Mucosa of descending colon (tissue), 3 donors: ENCODE measurements around the gene SPOCK3. TPM values are rescaled to one million over a fixed set of nuclear protein-coding genes. Genes with fewer than 3 reads are reported as not detected.

ENCODE experiments used
- ATAC-seq: fragments of 200-7000 bp; cut with Tn5 transposase; one replicate; pipeline ENCODE4 v1.9.1; 2020; ENCODE audit warnings: mild to moderate bottlenecking, moderate library complexity
- DNase-seq, 3 donors: peaks; one replicate each; pipeline ENCODE4 v3.0.0-alpha.2; 2020
- H3K36me3 ChIP-seq: fragments of 200-600 bp; one replicate; pipeline ENCODE4 v1.8.0; 2021; ENCODE audit warnings: low read depth, mild to moderate bottlenecking
- H3K4me1 ChIP-seq: fragments of 200-600 bp; one replicate; pipeline ENCODE4 v1.8.0; 2021; ENCODE audit warnings: low read depth, mild to moderate bottlenecking
- H3K4me3 ChIP-seq: fragments of 200-600 bp; one replicate; pipeline ENCODE4 v1.8.0; 2021; ENCODE audit warnings: mild to moderate bottlenecking
- H3K9me3 ChIP-seq: fragments of 200-600 bp; one replicate; pipeline ENCODE4 v1.8.0; 2021; ENCODE audit warnings: mild to moderate bottlenecking
- intact Hi-C, 2 donors: fragments of 100-400 bp; cut with DNase I in 1 of 2; cut with micrococcal nuclease in 1 of 2; formaldehyde crosslinking; loops; one replicate each; pipeline versions ENCODE4 v1.11.0 to v1.11.1; 2022; cut with DNase I, micrococcal nuclease
- total RNA-seq, 3 donors: library from RNA; stranded (reverse); fragmentation: NEBNext Ultra II Directional in 2 of 3; extraction: Animal tissue kit (Norgen Biotek cat#: 25700) in 2 of 3; gene quantifications; one replicate each; pipeline versions ENCODE4 v1.2.1 to v1.2.4, GENCODE V29; 2021 to 2023
- TF ChIP-seq, protein P1 (sequence below): fragments of 200-600 bp; IDR thresholded peaks from one replicate; pipeline ENCODE4 v1.8.0; 2022; ENCODE audit warnings: antibody characterized with exemption, mild to moderate bottlenecking
- donor health status: DM: no; HTN: no; CAD: no; lungs with moderate emphysema.
- donor health status: DM: no; HTN: no; CAD: no.
- donor health status: DM: no; HTN: yes; CAD: no.

The SPOCK3 gene
- total RNA-seq, 3 donors from 2014 or later, result 0.55 to 3.6 (median 0.55) TPM

DNA sequence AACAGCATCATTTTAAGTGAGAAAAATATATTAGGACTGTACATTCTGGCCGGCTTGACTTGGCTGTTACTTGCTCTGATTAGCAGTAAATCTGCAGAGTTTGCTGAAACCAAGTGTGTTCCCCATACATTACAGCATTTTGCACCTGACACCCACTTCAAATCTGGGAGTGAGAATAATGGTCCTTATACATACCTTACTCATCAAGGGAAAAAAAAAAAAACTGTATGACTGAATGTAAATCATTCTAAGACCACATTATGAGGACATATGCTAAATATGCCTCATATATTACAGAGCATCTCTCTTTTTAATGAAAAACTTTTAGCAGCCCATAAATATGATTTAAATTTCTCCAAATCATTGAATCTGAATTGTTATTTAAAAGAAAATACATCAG lies 406.7 kb downstream of the SPOCK3 start:
- DNase-seq, result no peak
- H3K4me1 ChIP-seq, result peaks cover 5% of the 10 kb centered on the region
- no peak overlapping the region for H3K4me3 ChIP-seq
- H3K9me3 ChIP-seq, result no peaks in the 10 kb centered on the region
- H3K36me3 ChIP-seq, result no peaks in the 10 kb centered on the region
- TF ChIP-seq, protein P1, sequence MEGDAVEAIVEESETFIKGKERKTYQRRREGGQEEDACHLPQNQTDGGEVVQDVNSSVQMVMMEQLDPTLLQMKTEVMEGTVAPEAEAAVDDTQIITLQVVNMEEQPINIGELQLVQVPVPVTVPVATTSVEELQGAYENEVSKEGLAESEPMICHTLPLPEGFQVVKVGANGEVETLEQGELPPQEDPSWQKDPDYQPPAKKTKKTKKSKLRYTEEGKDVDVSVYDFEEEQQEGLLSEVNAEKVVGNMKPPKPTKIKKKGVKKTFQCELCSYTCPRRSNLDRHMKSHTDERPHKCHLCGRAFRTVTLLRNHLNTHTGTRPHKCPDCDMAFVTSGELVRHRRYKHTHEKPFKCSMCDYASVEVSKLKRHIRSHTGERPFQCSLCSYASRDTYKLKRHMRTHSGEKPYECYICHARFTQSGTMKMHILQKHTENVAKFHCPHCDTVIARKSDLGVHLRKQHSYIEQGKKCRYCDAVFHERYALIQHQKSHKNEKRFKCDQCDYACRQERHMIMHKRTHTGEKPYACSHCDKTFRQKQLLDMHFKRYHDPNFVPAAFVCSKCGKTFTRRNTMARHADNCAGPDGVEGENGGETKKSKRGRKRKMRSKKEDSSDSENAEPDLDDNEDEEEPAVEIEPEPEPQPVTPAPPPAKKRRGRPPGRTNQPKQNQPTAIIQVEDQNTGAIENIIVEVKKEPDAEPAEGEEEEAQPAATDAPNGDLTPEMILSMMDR, result no peak
- intact Hi-C loops, result no loop called here
- ATAC-seq, result peak; percentile 25

DNA sequence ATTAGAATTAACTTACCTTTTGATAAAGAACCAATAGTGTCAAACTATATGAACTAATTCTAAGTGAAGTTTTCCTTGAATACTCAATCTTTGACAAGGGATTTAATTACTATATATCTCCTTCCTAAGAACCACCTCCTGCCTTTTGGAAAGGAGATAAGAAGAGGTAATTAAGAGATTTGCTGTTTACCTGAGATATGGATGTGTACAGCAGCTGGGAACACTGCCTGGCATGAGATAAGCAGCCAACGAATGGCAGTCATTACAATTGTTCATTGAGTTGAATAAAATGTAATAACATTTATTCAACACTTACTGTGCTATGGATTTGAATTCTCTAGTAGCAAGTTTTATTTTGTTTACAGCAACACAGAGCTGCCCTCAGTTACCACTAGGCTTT lies 407.1 kb downstream of the SPOCK3 start:
- TF ChIP-seq, protein P1, result no peak
- H3K36me3 ChIP-seq, result no peaks in the 10 kb centered on the region
- H3K4me3 ChIP-seq, result no peak overlapping the region
- no peaks in the 10 kb centered on the region for H3K9me3 ChIP-seq
- peak; percentile 97 for ATAC-seq
- peak in 1 of 3 donors; percentile 51 for DNase-seq
- intact Hi-C loops, result no loop called here
- peaks cover 5% of the 10 kb centered on the region for H3K4me1 ChIP-seq

DNA sequence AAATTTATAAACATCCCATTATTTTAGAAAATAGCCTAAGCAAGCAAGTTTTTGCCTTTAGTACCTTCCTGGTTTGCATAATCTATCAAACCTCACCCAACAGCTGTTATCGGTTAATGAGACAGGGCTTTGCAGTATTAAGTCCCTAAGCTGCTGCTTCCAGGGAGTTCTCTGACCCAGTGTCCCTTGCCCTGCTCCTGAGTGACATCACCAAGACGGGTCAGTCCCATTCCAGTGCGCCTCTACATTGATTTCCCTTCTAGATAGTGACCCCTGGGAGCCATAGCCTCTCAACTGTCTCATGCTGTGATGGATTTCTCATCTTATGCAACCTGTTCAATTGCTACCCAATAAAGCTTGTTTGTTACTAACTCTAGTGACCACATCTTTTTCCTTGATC lies 410.4 kb downstream of the SPOCK3 start:
- intact Hi-C loops, result no loop called here
- ATAC-seq (no peak), DNase-seq (no peak)
- H3K4me3 ChIP-seq, result no peak overlapping the region
- no peaks in the 10 kb centered on the region for H3K36me3 ChIP-seq
- H3K9me3 ChIP-seq, result no peaks in the 10 kb centered on the region
- H3K4me1 ChIP-seq, result peaks cover 5% of the 10 kb centered on the region
- TF ChIP-seq, protein P1, result no peak

DNA sequence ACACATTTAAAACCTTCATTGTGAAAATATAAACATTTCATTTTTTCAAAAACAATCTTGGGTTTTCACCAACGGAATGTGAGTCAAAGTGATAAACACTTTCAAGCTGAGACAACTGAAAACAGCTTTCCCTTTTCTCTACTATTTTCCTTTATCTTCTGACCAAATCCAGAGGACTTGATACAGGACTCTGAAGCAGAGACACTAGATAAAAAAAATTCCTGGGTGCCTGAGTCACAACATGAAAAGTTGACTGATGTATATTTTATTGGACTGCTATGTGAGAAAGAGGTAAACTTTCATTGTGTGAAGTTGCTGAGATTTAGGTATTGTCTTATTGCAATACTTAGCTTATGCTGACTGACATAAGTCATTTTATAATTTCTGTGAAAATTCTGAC lies 411.2 kb downstream of the SPOCK3 start:
- ATAC-seq, result no peak
- Histone ChIP-seq H3K4me3 (no peak overlapping the region), H3K9me3 (no peaks in the 10 kb centered on the region), H3K36me3 (no peaks in the 10 kb centered on the region), H3K4me1 (peaks cover 5% of the 10 kb centered on the region)
- intact Hi-C loops, result no loop called here
- DNase-seq, result no peak
- TF ChIP-seq, protein P1, result no peak

DNA sequence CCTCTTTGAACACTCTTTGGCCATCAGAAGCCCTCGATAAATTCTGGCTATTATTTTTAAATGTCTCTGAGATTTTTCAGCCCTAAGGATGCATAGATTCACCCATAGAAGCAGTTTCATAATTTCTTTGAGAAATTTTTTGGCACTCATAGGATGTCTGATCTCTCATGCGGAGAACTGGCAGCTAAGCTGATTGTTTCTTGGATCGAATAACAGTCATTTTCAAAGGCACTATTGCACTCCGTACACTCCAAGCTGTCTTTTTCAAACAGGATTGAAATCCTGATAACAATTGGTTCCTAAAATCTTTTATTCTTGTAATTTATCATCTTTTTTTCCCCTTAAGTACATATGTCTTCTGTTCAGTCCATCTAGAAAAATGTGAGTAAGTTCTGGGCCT lies 411.9 kb downstream of the SPOCK3 start:
- no peaks in the 10 kb centered on the region for H3K36me3 ChIP-seq
- TF ChIP-seq, protein P1, result no peak
- no peak for ATAC-seq
- intact Hi-C loops, result no loop called here
- no peaks in the 10 kb centered on the region for H3K9me3 ChIP-seq
- H3K4me1 ChIP-seq, result peaks cover 2% of the 10 kb centered on the region
- DNase-seq, result no peak
- no peak overlapping the region for H3K4me3 ChIP-seq

DNA sequence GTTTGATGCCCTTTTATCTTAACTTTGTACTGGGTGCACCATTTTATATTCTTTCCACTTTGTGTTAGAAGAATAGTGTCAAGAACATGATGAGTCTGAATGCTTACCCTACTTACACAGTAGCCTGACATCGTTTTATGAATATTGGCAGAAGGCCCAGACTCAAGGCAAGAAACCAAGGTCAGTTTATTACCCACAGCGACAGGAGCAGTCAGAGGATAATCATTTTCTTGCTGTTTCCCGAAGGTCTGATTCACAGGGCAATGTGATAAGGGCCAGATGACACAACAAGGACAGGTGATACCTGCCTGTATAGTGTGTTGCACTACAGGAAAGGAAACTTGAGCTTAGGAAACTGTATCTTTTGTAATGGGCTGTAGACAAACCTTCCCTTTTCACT lies 417.4 kb downstream of the SPOCK3 start:
- DNase-seq (peak in 1 of 3 donors; percentile 83), ATAC-seq (peak; percentile 100)
- intact Hi-C loops, result no loop called here
- Histone ChIP-seq H3K9me3 (no peaks in the 10 kb centered on the region), H3K4me3 (no peak overlapping the region), H3K4me1 (peaks cover 6% of the 10 kb centered on the region), H3K36me3 (no peaks in the 10 kb centered on the region)
- TF ChIP-seq, protein P1, result no peak
